ENCODE data around the gene ELOVL3.

The ELOVL3 gene

DNA sequence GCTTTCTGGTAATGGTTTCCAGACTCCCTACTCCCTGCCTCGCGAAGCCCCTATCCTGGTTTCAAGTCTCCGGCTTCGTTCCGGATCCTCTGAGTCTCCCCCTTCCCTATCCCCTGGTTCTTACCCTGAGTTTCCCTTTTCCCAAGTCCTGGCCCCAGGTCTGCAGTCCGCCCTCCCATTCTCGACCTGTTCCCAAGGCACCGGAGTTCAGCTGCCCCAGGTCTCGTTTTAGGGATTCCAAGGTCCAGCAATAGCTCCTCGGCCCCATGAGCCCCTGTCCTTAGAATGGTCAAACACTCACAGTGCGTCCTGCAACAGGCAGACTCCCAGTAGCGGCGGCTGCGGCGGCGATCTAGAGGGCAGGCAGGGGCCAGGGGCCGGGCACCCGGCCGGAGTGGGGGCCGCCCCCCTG, 14.9 kb downstream of the ELOVL3 start:
- H3K4me1 ChIP-seq (ENCODE audit: insufficient read depth, low read length, severe bottlenecking): peaks cover 7% of the 10 kb centered on the region
- H3K9ac ChIP-seq (ENCODE audit: low read length): no peak overlapping the region
- H3K27ac ChIP-seq (ENCODE audit: low read depth, low read length, poor library complexity, severe bottlenecking): no peak overlapping the region
- no peaks in the 10 kb centered on the region for H4K20me1 ChIP-seq (ENCODE audit: insufficient read depth, low read length)
- H3K4me3 ChIP-seq (ENCODE audit: low read depth, low read length, poor library complexity, severe bottlenecking): no peak overlapping the region
- no peak for TF ChIP-seq EZH2 (IDR thresholded peaks at IDR 0.05; ENCODE audit: borderline replicate concordance, low read length)
- TF ChIP-seq, protein P1, sequence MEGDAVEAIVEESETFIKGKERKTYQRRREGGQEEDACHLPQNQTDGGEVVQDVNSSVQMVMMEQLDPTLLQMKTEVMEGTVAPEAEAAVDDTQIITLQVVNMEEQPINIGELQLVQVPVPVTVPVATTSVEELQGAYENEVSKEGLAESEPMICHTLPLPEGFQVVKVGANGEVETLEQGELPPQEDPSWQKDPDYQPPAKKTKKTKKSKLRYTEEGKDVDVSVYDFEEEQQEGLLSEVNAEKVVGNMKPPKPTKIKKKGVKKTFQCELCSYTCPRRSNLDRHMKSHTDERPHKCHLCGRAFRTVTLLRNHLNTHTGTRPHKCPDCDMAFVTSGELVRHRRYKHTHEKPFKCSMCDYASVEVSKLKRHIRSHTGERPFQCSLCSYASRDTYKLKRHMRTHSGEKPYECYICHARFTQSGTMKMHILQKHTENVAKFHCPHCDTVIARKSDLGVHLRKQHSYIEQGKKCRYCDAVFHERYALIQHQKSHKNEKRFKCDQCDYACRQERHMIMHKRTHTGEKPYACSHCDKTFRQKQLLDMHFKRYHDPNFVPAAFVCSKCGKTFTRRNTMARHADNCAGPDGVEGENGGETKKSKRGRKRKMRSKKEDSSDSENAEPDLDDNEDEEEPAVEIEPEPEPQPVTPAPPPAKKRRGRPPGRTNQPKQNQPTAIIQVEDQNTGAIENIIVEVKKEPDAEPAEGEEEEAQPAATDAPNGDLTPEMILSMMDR (IDR thresholded peaks at IDR 0.05; ENCODE audit: low read length): no peak
- no peak overlapping the region for H2AFZ ChIP-seq (ENCODE audit: low read length)
- H3K9me3 ChIP-seq (ENCODE audit: low read length): no peaks in the 10 kb centered on the region
- no peaks in the 10 kb centered on the region for H3K36me3 ChIP-seq (ENCODE audit: insufficient read depth, low read length)
- no peaks in the 10 kb centered on the region for H3F3A ChIP-seq (ENCODE audit: insufficient read depth, low read length)
- H3K4me2 ChIP-seq (ENCODE audit: low read length): no peak overlapping the region
- H3K27me3 ChIP-seq (ENCODE audit: insufficient read depth, low read length): no peaks in the 10 kb centered on the region
- H3K79me2 ChIP-seq (ENCODE audit: insufficient read depth, low read length): peaks cover 4% of the 10 kb centered on the region
- H3K9me2 ChIP-seq (ENCODE audit: low read depth, low read length): no peaks in the 10 kb centered on the region

GRCh38 chr10:102241444-102242117, 15.5 kb downstream of the ELOVL3 start, which contains the start of gene PITX3:
Gene PITX3, minus strand, starts transcription at chr10:102241512. Its CDS starts 9,432 bp downstream, at chr10:102232080.
- Histone ChIP-seq H3K4me1 (ENCODE audit: insufficient read depth, low read length, severe bottlenecking) (peaks cover 12% of the 10 kb centered on the region), H3K9me3 (ENCODE audit: low read length) (no peaks in the 10 kb centered on the region), H3K27ac (ENCODE audit: low read depth, low read length, poor library complexity, severe bottlenecking) (no peak within 1 kb of the TSS), H2AFZ (ENCODE audit: low read length) (no peak within 1 kb of the TSS), H3K9ac (ENCODE audit: low read length) (no peak within 1 kb of the TSS), H3K4me3 (ENCODE audit: low read depth, low read length, poor library complexity, severe bottlenecking) (no peak within 1 kb of the TSS), H3K4me2 (ENCODE audit: low read length) (no peak within 1 kb of the TSS), H3K9me2 (ENCODE audit: low read depth, low read length) (no peaks in the 10 kb centered on the region), H3K36me3 (ENCODE audit: insufficient read depth, low read length) (no peaks in the 10 kb centered on the region), H3K79me2 (ENCODE audit: insufficient read depth, low read length) (peaks cover 10% of the 10 kb centered on the region), H3F3A (ENCODE audit: insufficient read depth, low read length) (no peaks in the 10 kb centered on the region), H4K20me1 (ENCODE audit: insufficient read depth, low read length) (no peaks in the 10 kb centered on the region), H3K27me3 (ENCODE audit: insufficient read depth, low read length) (no peaks in the 10 kb centered on the region)
- TF ChIP-seq, protein P1 (IDR thresholded peaks at IDR 0.05; ENCODE audit: low read length): no peak

- Histone ChIP-seq H3K4me3 (ENCODE audit: low read depth, low read length, poor library complexity, severe bottlenecking) (no peak overlapping the region), H3F3A (ENCODE audit: insufficient read depth, low read length) (no peaks in the 10 kb centered on the region), H3K79me2 (ENCODE audit: insufficient read depth, low read length) (peaks cover 15% of the 10 kb centered on the region), H3K9me3 (ENCODE audit: low read length) (no peaks in the 10 kb centered on the region), H3K9ac (ENCODE audit: low read length) (no peak overlapping the region), H3K27me3 (ENCODE audit: insufficient read depth, low read length) (no peaks in the 10 kb centered on the region), H3K36me3 (ENCODE audit: insufficient read depth, low read length) (no peaks in the 10 kb centered on the region), H3K9me2 (ENCODE audit: low read depth, low read length) (no peaks in the 10 kb centered on the region), H4K20me1 (ENCODE audit: insufficient read depth, low read length) (no peaks in the 10 kb centered on the region), H2AFZ (ENCODE audit: low read length) (no peak overlapping the region), H3K4me1 (ENCODE audit: insufficient read depth, low read length, severe bottlenecking) (peaks cover 17% of the 10 kb centered on the region), H3K27ac (ENCODE audit: low read depth, low read length, poor library complexity, severe bottlenecking) (no peak overlapping the region), H3K4me2 (ENCODE audit: low read length) (no peak overlapping the region)
- TF ChIP-seq, protein P1 (IDR thresholded peaks at IDR 0.05; ENCODE audit: low read length): no peak
- TF ChIP-seq EZH2 (IDR thresholded peaks at IDR 0.05; ENCODE audit: borderline replicate concordance, low read length): no peak
These were observed 16.0 kb downstream of the ELOVL3 start for GRCh38 chr10:102242118-102242485.
